Measurements from ENCODE around the gene CLIP3. TPM values are rescaled to one million over a fixed set of nuclear protein-coding genes. Genes with fewer than 3 reads are reported as not detected.

CLIP3 gene
- total and polyA plus RNA-seq, 2 of the 13 experiments (the other 11 are each of a cell fraction or from before 2014, with no cell fraction given), result 0.15 to 1.2 TPM

DNA sequence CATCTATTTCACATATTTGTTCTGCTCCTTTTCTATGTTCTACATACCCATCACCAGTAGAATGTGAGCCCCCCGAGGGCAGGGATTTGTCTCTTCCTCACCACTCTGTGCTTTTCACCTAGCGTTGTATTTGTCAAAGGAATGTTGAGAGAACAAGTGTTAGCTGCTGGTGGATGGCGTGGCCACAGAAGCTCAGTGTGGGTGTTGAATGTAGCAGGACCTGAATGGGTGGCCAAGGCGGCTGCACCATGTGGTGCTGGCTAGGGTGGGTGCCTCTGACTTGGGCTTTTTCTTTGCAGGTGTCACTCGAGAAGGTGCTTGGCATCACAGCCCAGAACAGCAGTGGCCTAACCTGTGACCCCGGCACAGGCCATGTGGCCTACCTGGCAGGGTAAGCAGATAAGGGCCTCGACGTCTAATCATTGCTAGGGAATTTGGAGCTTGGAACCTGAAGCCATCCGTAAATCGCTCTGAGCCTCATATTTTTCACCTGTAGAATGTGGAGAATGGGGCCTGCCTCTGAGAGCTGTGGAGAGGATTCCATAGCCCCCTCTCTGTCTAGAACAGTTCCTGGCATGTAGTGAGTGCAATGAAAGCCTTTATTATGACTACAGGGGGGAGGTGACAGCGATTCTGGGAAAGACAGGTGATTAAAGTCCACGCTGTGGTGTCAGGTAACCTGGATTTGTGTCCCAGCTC lies 26.0 kb upstream of the CLIP3 start (continued):
- TF ChIP-seq SMAD1 (CRISPR knock-in tag; IDR thresholded peaks at IDR 0.05; ENCODE audit: borderline replicate concordance, low read depth), result no peak
- TF ChIP-seq, protein P1, sequence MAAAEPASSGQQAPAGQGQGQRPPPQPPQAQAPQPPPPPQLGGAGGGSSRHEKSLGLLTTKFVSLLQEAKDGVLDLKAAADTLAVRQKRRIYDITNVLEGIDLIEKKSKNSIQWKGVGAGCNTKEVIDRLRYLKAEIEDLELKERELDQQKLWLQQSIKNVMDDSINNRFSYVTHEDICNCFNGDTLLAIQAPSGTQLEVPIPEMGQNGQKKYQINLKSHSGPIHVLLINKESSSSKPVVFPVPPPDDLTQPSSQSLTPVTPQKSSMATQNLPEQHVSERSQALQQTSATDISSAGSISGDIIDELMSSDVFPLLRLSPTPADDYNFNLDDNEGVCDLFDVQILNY (CRISPR knock-in tag; conservative IDR thresholded peaks at IDR 0.05), result no peak
- no peak for TF ChIP-seq ISX (CRISPR knock-in tag; conservative IDR thresholded peaks at IDR 0.05)
- TF ChIP-seq ZBTB20 (CRISPR knock-in tag; IDR thresholded peaks at IDR 0.05; ENCODE audit: borderline replicate concordance, low read depth), result no peak
- TF ChIP-seq ZNF224 (CRISPR knock-in tag; IDR thresholded peaks at IDR 0.05), result peak; percentile 59; the same call in 1 of the 2 replicates
- TF ChIP-seq ZNF589 (CRISPR knock-in tag; conservative IDR thresholded peaks at IDR 0.05), result no peak
- TF ChIP-seq NBN (conservative IDR thresholded peaks at IDR 0.05), result no peak
- TF ChIP-seq, protein P2, sequence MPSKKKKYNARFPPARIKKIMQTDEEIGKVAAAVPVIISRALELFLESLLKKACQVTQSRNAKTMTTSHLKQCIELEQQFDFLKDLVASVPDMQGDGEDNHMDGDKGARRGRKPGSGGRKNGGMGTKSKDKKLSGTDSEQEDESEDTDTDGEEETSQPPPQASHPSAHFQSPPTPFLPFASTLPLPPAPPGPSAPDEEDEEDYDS (CRISPR knock-in tag; IDR thresholded peaks at IDR 0.05), result 0 out of 2 replicates have a peak, but pooled peaks have one; percentile 34
- TF ChIP-seq HNF4A (CRISPR knock-in tag; IDR thresholded peaks at IDR 0.05), result peak; percentile 89
- TF ChIP-seq, protein P3, sequence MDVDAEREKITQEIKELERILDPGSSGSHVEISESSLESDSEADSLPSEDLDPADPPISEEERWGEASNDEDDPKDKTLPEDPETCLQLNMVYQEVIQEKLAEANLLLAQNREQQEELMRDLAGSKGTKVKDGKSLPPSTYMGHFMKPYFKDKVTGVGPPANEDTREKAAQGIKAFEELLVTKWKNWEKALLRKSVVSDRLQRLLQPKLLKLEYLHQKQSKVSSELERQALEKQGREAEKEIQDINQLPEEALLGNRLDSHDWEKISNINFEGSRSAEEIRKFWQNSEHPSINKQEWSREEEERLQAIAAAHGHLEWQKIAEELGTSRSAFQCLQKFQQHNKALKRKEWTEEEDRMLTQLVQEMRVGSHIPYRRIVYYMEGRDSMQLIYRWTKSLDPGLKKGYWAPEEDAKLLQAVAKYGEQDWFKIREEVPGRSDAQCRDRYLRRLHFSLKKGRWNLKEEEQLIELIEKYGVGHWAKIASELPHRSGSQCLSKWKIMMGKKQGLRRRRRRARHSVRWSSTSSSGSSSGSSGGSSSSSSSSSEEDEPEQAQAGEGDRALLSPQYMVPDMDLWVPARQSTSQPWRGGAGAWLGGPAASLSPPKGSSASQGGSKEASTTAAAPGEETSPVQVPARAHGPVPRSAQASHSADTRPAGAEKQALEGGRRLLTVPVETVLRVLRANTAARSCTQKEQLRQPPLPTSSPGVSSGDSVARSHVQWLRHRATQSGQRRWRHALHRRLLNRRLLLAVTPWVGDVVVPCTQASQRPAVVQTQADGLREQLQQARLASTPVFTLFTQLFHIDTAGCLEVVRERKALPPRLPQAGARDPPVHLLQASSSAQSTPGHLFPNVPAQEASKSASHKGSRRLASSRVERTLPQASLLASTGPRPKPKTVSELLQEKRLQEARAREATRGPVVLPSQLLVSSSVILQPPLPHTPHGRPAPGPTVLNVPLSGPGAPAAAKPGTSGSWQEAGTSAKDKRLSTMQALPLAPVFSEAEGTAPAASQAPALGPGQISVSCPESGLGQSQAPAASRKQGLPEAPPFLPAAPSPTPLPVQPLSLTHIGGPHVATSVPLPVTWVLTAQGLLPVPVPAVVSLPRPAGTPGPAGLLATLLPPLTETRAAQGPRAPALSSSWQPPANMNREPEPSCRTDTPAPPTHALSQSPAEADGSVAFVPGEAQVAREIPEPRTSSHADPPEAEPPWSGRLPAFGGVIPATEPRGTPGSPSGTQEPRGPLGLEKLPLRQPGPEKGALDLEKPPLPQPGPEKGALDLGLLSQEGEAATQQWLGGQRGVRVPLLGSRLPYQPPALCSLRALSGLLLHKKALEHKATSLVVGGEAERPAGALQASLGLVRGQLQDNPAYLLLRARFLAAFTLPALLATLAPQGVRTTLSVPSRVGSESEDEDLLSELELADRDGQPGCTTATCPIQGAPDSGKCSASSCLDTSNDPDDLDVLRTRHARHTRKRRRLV (CRISPR knock-in tag; IDR thresholded peaks at IDR 0.05), result no peak
- no peak for TF ChIP-seq ZNF569 (CRISPR knock-in tag; IDR thresholded peaks at IDR 0.05; ENCODE audit: borderline replicate concordance)
- peak; percentile 86 for TF ChIP-seq PHF21A (CRISPR knock-in tag; IDR thresholded peaks at IDR 0.05)
- TF ChIP-seq ZNF496 (CRISPR knock-in tag; IDR thresholded peaks at IDR 0.05; ENCODE audit: insufficient replicate concordance), result no peak
- TF ChIP-seq HDAC1 (CRISPR knock-in tag; IDR thresholded peaks at IDR 0.05), result peak; percentile 46; the same call in 1 of the 2 replicates
- TF ChIP-seq, protein P4, sequence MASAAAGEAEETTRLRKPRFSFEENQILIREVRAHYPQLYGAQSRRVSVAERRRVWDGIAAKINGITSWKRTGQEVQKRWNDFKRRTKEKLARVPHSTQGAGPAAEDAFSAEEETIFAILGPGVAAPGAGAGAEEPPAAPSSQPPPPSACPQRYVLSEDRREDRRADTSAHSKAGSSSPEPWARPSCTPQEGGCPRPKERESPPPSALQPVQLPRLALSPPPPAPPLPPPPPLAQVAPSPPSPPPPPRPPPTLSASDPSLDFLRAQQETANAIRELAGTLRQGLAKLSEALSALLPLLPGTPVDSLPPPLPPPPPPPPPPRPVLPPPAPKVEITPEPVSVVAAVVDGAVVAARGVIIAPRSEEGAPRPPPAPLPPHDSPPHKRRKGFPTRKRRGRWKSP (CRISPR knock-in tag; IDR thresholded peaks at IDR 0.05), result no peak
- peak; percentile 59; the same call in 1 of the 2 replicates for TF ChIP-seq CREM (IDR thresholded peaks at IDR 0.05)
- TF ChIP-seq CREM (CRISPR knock-in tag; IDR thresholded peaks at IDR 0.05), result no peak
- TF ChIP-seq HOXA3 (CRISPR knock-in tag; IDR thresholded peaks at IDR 0.05), result peak; percentile 34; the same call in 1 of the 2 replicates
- TF ChIP-seq ZFX (CRISPR knock-in tag; IDR thresholded peaks at IDR 0.05; ENCODE audit: low read depth), result peak; percentile 73
- peak; percentile 58; the same call in 1 of the 2 replicates for TF ChIP-seq ELF3 (CRISPR knock-in tag; IDR thresholded peaks at IDR 0.05)
- peak; percentile 82 for TF ChIP-seq ZEB1 (IDR thresholded peaks at IDR 0.05; ENCODE audit: insufficient replicate concordance, low read depth)
- TF ChIP-seq SOX6 (IDR thresholded peaks at IDR 0.05), result no peak
- 0 out of 2 replicates have a peak, but pooled peaks have one; percentile 40 for TF ChIP-seq SOX6 (CRISPR knock-in tag; IDR thresholded peaks at IDR 0.05)
- 0 out of 2 replicates have a peak, but pooled peaks have one; percentile 59 for TF ChIP-seq MIXL1 (CRISPR knock-in tag; IDR thresholded peaks at IDR 0.05)

Data from HepG2 (cell line).